GM12801 (cell line): Measurements from ENCODE around the gene KLKB1.

Source experiments
- TF ChIP-seq, protein P1 (sequence below): IDR thresholded peaks from one replicate; pipeline ENCODE4 v1.5.1; 2011; ENCODE audit warnings: control low read depth; ENCODE audit not compliant: insufficient read length; ENCODE audit errors: extremely low read depth

KLKB1 gene

DNA sequence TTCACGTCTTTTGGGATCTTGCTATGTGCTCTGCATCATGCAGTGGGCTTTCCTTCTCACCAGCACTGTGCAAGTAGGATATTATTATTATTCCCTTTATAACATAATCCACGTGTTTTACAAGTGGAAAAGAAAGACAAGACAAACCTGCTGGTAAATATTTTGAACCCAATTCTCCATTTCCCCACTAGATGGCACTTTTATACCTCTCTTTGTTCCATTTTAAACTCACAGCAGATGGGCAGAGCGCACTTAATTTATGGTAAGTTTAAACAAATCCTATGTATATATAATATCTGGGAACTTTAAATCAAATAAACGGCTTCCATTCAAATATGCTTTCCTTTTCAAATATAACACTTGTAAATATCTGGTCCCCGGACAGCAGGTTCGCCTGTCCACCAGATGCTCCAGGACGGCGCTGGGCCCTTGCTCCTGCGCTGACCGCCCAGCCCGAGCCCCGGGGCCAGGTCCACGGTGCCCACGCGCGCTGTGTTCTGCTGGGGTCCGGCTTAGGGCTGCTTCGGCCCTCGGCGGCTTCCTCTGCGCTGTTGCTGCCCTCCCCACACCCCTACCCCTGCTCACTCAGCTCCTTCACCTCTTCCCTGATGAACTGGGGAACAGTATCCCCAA, 69.8 kb downstream of the KLKB1 start:
- TF ChIP-seq, protein P1, sequence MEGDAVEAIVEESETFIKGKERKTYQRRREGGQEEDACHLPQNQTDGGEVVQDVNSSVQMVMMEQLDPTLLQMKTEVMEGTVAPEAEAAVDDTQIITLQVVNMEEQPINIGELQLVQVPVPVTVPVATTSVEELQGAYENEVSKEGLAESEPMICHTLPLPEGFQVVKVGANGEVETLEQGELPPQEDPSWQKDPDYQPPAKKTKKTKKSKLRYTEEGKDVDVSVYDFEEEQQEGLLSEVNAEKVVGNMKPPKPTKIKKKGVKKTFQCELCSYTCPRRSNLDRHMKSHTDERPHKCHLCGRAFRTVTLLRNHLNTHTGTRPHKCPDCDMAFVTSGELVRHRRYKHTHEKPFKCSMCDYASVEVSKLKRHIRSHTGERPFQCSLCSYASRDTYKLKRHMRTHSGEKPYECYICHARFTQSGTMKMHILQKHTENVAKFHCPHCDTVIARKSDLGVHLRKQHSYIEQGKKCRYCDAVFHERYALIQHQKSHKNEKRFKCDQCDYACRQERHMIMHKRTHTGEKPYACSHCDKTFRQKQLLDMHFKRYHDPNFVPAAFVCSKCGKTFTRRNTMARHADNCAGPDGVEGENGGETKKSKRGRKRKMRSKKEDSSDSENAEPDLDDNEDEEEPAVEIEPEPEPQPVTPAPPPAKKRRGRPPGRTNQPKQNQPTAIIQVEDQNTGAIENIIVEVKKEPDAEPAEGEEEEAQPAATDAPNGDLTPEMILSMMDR: no peak

DNA sequence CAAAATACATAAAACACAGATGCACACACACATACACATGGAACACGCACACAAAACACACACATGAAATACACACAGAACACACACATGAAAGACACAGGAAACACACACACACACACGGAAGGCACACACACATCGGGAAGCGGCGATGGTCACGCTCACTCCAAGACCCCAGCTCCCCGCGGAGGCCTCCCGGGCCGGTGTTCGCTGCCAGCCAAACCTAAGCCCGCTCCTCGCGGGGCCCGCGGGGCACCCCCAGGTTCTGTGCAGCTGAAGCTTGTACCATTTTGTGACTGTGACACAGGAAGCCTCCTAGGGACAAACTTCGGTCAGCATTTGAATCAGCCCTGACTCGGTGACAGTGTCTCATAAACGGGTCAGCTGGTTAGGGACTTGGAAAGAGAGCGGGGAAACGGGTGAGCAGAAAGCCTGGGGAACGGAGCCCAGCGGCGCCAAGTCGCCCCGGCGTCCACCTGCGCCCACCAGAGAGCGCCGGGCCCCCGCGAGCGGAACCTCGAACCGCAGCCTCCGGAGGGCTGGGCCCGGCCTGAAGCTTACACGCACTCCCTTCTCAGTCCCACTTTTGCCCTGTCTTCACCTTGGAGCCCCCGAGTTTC, 70.8 kb downstream of the KLKB1 start:
- TF ChIP-seq, protein P1: no peak

DNA sequence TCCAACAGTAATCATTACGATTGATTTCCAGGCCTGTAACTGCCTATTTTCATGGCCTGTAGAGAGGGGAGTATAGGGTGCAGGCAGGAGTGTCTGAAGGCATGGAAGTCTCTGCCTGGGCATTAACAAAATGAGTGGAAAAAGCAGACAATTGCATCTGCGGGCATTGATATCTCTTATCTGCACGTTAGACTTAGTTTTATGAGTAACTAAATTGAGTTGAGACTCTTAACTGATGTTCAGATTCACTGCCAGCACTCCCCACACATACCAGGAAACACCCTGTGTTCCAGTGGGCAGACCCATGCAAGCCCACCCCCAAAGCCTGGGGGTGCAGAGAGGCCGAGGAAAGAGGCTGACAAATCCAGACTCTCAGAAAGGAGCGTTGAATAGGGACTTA, 72.0 kb downstream of the KLKB1 start:
- TF ChIP-seq, protein P1: no peak

DNA sequence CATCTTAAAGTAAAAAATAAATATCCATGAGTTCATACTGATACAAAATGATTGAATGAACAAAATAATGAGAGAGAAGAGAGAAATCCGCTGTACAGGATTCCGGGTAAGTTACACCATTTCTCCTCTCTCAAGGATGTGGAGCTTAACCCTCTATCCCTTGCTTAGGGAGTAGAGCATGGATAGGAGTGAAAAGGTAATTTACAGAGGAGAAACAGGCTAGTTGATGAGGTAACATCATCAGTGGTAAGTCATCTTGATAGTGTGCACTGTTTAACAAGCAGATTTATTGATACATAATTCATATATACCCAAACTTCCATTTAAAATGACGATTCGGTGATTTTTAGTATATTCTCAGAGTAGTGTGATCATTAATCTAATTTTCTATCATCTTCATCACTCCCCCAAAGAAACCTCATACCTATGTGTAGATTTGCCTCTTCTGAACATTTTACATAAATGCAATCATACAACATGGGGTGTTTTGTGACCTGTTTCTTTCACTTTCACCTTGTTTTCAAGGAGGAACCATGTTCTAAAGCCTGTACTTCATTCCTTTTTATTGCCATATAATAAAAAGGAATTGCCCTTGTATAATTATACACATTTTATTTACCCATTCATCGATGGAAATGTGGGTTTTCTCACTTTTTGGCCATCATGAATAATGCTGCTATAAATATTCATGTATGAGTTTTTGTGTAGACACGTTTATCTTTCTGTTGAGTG, 73.5 kb downstream of the KLKB1 start:
- TF ChIP-seq, protein P1: no peak

DNA sequence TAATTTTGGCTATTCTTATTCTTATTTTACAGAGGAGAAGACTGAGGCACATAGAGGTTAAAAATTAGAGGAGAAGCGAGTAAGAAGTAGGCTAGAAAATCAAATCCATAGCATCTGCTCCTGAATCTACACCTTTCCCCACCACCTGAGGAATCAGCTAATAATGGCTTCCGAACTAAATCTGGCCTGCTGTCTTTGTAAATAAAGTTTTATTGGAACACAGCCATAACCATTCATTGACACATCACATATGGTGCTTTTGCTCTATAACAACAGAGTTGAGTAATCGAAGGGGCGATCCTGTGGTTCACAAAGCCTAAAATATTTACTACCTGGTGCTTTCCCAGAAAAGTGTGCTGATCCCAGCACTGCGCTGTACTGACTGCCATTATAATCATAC, 76.9 kb downstream of the KLKB1 start:
- TF ChIP-seq, protein P1: no peak

DNA sequence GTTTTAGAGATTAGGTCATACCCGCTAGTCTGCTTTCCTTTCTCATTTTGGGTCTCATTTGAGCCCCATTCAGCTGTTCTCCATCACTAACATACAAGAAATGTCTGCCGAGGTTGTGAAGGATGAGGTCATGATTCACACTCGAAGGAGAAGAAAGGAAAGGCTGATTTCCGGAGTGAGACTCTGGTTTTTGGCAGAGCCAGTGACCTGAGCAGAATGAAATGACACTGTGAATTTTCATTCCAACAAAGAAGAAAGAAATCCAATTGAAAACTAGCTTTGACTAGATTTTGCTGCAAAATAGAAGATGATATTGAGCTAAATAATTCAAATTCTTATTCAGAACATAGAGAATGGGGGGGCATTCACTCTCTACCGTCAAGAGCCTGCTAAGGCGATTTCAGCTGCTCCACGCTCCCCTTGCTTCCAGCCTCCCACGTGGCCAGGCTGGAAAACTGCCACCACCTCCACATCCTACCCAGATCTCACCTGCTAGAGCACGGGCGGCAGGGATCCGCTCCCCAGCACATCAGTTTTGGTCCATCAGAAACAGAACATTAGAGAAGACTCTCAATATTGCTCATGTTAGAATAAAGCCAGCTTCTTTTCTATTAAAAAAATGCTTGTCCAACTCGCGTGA, 77.7 kb downstream of the KLKB1 start:
- TF ChIP-seq, protein P1: no peak

DNA sequence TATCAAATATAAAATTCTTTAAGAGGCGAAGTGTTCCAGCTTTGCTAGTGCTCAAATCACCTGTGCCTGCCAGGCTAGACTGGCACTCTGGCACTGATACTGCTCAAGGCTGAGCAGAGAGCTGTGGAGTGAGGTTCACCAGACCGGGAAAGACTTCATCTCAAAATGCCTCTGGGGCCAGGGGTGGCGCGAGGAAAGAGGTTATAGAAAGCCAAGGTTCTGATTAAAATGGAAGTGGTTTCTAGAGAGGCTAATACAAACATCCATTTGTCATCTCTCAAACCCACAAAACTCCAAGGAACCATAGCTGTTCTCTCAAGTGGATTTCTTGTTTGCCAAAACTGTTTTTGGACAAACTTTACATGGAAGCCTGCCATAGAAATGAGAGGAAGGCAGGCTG, 80.2 kb downstream of the KLKB1 start:
- TF ChIP-seq, protein P1: no peak
